Fibroblast of villous mesenchyme (primary cell): ENCODE data around the gene TAF1D. TPM values are rescaled to one million over a fixed set of nuclear protein-coding genes. Genes with fewer than 3 reads are reported as not detected.
"Not testable (repeated sequence)": the region's sequence is repeated elsewhere in the genome, so short reads cannot be mapped to it uniquely, and the experiment has no call there.

Experiments used
- DNase-seq: peaks from one replicate; pipeline ENCODE4 v3.0.0-alpha.2; 2010; ENCODE audit warnings: low read depth
- H3K4me3 ChIP-seq: 2 replicates; pipeline ENCODE4 v1.5.1; 2011; ENCODE audit warnings: low read depth, mild to moderate bottlenecking, low read length
- total RNA-seq: library from RNA; depleted of rRNA; stranded (reverse); fragments of >200 nt; gene quantifications from 2 replicates; pipeline ENCODE4 v1.2.3, GENCODE V29; 2012
- TF ChIP-seq, protein P1 (sequence below): IDR thresholded peaks from 2 replicates; pipeline ENCODE4 v1.5.1; 2012; ENCODE audit warnings: low read depth, mild to moderate bottlenecking, low read length; ENCODE audit not compliant: insufficient read depth

The TAF1D gene
- total RNA-seq, 1 donor, result 181 TPM

DNA sequence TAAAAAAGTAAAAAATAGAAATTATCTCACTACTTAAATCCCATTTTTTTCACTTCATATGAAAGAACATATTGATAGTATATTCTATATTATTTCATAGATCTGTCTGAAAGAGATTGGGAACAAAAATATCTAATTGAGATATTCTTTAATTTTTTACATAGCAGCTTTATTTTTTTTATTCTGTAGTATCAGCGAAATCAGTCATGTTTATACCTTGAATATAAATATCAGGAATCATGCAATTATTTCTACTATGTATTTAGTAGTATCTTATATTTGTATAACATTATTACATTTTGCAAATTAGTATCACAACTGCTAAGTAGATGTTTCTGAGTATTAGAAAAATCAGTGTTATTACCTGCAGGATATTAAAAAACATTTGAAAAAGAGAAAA lies 20.6 kb upstream of the TAF1D start:
- TF ChIP-seq, protein P1, sequence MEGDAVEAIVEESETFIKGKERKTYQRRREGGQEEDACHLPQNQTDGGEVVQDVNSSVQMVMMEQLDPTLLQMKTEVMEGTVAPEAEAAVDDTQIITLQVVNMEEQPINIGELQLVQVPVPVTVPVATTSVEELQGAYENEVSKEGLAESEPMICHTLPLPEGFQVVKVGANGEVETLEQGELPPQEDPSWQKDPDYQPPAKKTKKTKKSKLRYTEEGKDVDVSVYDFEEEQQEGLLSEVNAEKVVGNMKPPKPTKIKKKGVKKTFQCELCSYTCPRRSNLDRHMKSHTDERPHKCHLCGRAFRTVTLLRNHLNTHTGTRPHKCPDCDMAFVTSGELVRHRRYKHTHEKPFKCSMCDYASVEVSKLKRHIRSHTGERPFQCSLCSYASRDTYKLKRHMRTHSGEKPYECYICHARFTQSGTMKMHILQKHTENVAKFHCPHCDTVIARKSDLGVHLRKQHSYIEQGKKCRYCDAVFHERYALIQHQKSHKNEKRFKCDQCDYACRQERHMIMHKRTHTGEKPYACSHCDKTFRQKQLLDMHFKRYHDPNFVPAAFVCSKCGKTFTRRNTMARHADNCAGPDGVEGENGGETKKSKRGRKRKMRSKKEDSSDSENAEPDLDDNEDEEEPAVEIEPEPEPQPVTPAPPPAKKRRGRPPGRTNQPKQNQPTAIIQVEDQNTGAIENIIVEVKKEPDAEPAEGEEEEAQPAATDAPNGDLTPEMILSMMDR, result no peak
- no peak for DNase-seq
- no peak overlapping the region for H3K4me3 ChIP-seq

DNA sequence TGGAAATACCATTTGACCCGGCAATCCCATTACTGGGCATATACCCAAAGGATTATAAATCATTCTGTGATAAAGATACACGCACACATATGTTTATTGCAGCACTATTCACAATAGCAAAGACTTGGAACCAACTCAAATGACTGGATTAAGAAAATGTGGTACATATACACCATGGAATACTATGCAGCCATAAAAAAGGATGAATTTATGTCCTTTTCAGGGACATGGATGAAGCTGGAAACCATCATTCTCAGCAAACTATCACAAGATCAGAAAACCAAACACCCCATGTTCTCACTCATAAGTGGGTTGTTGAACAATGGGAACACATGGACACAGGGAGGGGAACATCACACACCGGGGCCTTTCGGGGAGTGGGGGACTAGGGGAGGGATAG lies 17.8 kb upstream of the TAF1D start:
- not testable (repeated sequence) for DNase-seq, H3K4me3 ChIP-seq

DNA sequence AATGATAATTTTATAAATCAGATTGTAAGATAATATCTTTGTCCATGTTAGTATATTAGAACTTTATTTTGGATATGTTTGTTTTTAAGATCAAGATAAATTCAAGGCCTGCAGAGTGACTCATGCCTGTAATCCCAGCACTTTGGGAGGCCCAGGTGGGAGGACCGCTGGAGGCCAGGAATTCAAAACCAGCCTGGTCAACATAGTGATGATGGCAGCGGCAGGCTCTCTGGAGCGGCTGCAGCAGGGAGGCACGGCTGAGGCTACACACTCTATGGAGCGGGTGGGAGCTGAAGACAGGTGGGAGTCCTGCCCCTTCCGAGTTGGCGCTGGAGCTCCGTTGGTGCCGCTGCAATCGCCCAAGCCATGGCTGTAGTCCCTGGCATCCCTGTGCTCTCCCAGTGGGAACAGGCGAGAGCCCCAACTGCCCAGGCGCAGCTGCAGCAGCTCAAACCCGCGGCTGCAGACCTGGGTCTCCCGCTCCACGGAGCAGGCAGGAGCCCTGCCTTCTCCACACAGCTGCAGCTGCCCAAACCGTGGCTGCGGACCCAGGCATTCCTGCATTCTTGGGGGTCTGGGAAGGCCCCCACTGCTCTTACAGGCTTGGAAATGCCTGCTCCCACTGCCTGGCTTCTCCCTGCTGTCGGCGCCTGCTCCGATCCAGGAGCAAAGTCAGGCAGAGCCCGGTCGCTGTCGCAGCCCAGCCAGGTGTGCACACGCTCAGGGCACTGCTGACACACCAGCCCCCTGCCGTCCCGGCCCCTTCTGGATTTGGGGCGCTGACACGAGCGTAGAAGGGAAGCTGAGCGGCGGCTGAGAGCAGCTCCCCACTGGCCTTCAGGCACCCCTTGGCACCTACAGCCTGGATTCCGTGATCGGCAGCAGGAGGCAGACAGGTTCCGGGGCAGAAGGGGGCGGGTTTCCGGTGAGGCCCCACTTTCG lies 16.9 kb upstream of the TAF1D start:
- H3K4me3 ChIP-seq, result no peak overlapping the region
- TF ChIP-seq, protein P1, result no peak
- no peak for DNase-seq

DNA sequence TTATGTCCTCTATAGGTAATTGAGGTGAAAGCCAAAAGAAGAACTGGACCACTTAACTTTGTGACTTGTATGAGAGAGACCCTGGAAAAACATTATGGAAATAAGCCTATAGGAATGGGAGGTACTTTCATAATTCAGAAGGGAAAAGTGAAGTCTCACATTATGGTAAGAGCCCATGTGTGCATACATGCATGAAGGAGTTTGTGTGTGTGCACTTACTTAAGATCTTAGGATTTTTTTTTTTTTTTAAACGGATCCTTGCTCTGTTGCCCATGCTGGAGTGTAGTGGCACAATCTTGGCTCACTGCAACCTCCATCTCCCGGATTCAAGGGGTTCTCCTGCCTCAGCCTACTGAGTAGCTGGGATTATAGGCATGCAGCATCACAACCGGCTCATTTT lies 16.0 kb upstream of the TAF1D start:
- H3K4me3 ChIP-seq, result no peak overlapping the region
- TF ChIP-seq, protein P1, result no peak
- no peak for DNase-seq

DNA sequence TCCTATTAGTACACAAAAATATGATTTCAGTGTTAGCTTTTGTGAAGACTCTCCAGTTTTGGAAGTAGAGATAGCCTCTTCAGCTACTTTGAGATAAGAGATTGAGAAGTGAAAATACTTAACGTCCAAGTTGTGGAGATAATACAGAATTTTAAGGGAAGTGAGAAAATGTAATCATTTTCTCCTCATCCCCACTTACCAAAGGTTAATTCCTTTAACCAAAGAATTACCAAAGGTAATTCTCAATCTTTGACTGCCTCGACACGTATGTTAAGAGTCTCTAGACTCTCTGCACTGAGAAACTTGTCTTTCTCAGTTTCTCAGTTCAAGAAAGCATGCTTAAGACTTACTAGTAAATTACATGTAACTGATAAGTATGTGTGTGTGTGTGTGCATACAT lies 15.5 kb upstream of the TAF1D start:
- no peak overlapping the region for H3K4me3 ChIP-seq
- TF ChIP-seq, protein P1, result no peak
- no peak for DNase-seq

DNA sequence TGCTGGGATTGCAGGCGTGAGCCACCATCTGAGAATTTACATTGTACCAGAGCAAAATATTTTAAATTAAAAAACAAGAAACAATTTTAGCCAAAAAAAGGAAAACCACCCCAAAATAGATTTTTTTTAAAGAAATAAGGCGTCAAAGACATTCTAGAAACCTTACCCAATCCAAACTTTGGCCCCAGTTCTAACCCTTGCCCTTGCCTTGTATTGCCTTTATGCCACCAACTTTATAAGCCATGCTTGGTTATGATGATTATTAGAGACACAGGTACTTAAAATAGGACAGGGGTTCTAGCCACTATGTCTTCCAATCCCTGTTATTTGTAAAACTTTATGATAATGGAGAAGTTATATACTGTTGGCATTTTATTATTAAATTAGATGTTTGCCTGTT lies 11.9 kb upstream of the TAF1D start:
- no peak for DNase-seq
- no peak overlapping the region for H3K4me3 ChIP-seq
- TF ChIP-seq, protein P1, result no peak

DNA sequence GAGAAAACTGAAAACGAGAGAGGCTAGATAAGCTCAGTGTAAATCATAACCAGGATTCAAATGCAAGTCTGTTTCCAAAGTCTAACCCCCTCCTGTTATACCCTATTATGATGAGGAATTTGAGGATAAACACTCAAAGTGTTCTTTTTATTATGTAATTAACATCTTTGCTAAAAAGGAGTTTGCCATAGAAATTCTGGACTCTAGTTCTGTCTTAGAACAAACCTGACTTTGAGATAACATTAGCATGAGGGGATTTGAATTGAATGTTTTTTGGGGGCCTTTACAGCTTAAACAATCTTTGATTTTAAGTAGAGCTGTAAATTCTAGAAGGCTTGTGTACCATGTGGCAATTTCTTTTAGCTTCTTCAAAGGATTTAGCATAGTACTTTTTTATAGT lies 9.7 kb upstream of the TAF1D start:
- TF ChIP-seq, protein P1, result no peak
- no peak overlapping the region for H3K4me3 ChIP-seq
- DNase-seq, result no peak
